Measurements from ENCODE around the gene TNNI3K.

Gene TNNI3K

DNA sequence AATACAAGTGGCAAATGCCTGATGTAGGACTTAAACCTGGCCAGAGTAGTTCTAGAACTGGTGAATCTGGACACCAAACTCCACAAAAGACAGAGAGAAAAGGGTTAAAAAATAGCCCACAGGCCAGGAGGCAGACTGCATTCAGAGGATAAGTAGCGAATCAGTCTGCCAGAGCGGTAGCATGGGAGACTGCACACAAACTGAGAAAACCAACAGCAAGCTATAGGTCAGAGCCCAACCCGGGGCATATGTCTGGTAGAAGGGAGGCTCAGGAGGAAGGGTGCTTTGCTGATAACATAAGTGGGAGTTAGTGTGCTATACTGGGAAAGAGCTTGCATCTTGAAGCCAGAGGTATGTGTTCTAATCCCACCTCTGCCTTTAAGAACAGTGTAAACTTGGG, 273.3 kb downstream of the TNNI3K start:
- Histone ChIP-seq H4K20me1 (ENCODE audit: insufficient read depth, low read length) (no peaks in the 10 kb centered on the region), H2AFZ (ENCODE audit: low read length) (no peak overlapping the region), H3K4me2 (ENCODE audit: low read depth, low read length) (no peak overlapping the region), H3K4me1 (ENCODE audit: low read length) (no peaks in the 10 kb centered on the region), H3F3A (ENCODE audit: insufficient read depth, low read length) (no peaks in the 10 kb centered on the region), H3K9me2 (replicated peaks; ENCODE audit: insufficient read depth, low read length) (no peaks in the 10 kb centered on the region), H3K9me3 (replicated peaks; ENCODE audit: insufficient read depth, low read length) (no peaks in the 10 kb centered on the region), H3K9ac (ENCODE audit: low read length) (no peak overlapping the region), H3K79me2 (ENCODE audit: low read length) (no peaks in the 10 kb centered on the region), H3K4me3 (ENCODE audit: low read length) (no peak overlapping the region), H3K27ac (ENCODE audit: low read length) (no peak overlapping the region), H3K27me3 (replicated peaks; ENCODE audit: insufficient read depth, low read length) (no peaks in the 10 kb centered on the region), H3K36me3 (replicated peaks; ENCODE audit: insufficient read depth, low read length) (no peaks in the 10 kb centered on the region)
- DNase-seq: no peak
- no peak for TF ChIP-seq EZH2phosphoT487 (IDR thresholded peaks at IDR 0.05; ENCODE audit: low read length)
- TF ChIP-seq, protein P1, sequence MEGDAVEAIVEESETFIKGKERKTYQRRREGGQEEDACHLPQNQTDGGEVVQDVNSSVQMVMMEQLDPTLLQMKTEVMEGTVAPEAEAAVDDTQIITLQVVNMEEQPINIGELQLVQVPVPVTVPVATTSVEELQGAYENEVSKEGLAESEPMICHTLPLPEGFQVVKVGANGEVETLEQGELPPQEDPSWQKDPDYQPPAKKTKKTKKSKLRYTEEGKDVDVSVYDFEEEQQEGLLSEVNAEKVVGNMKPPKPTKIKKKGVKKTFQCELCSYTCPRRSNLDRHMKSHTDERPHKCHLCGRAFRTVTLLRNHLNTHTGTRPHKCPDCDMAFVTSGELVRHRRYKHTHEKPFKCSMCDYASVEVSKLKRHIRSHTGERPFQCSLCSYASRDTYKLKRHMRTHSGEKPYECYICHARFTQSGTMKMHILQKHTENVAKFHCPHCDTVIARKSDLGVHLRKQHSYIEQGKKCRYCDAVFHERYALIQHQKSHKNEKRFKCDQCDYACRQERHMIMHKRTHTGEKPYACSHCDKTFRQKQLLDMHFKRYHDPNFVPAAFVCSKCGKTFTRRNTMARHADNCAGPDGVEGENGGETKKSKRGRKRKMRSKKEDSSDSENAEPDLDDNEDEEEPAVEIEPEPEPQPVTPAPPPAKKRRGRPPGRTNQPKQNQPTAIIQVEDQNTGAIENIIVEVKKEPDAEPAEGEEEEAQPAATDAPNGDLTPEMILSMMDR (IDR thresholded peaks at IDR 0.05; ENCODE audit: low read length): no peak
- TF ChIP-seq EZH2 (optimal IDR thresholded peaks at IDR 0.05; ENCODE audit: low read depth, low read length): no peak

DNA sequence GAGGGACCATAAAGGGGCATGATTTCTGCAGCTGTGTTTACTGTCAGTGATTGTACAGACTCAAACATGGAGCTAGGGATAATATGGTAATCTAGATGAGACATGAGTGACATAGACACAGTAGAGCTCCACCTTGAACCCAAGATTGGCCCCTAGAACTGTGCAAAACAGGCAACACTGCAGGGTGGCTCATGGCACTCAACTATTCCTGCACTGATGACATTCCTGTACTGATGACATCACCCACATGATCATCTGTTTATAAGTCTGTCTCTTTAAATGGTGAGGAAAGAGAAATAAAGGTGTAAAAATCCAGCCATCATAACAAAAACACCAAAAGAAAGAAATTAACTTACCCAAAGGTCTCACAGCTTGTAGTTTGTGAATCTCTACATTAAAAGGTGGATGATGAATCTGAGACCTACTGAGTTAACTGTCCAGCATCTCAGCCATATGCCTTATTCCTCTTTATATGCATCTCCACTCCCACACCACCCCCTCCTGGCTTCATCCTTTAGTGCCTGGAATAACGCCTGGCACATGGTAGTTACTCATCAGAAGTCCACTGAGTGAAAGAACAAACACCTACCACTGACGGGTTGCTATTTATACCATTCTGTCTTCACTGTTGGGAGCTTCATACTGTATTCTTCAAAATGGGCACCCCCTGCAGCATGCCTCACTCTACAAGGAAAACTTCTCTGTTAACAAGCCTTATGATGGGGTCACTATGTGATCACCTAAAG, 277.2 kb downstream of the TNNI3K start, which contains the start of gene LRRC53:
TSS of gene LRRC53 (minus strand) at position 442 of the 746 bp plus-strand sequence. CDS start 29,262 bp downstream, outside the sequence.
- Histone ChIP-seq H3K27me3 (replicated peaks; ENCODE audit: insufficient read depth, low read length) (no peaks in the 10 kb centered on the region), H4K20me1 (ENCODE audit: insufficient read depth, low read length) (no peaks in the 10 kb centered on the region), H3K36me3 (replicated peaks; ENCODE audit: insufficient read depth, low read length) (no peaks in the 10 kb centered on the region), H3K9me3 (replicated peaks; ENCODE audit: insufficient read depth, low read length) (no peaks in the 10 kb centered on the region), H3K4me3 (ENCODE audit: low read length) (no peak within 1 kb of the TSS), H3K9ac (ENCODE audit: low read length) (no peak within 1 kb of the TSS), H2AFZ (ENCODE audit: low read length) (no peak within 1 kb of the TSS), H3K9me2 (replicated peaks; ENCODE audit: insufficient read depth, low read length) (no peaks in the 10 kb centered on the region), H3F3A (ENCODE audit: insufficient read depth, low read length) (peaks cover 3% of the 10 kb centered on the region; the same call in 1 of the 2 replicates), H3K4me2 (ENCODE audit: low read depth, low read length) (no peak within 1 kb of the TSS), H3K27ac (ENCODE audit: low read length) (no peak within 1 kb of the TSS), H3K79me2 (ENCODE audit: low read length) (no peaks in the 10 kb centered on the region), H3K4me1 (ENCODE audit: low read length) (0 out of 2 replicates have a peak, but pooled peaks cover 3% of the 10 kb centered on the region)
- DNase-seq: no peak
- no peak for TF ChIP-seq EZH2phosphoT487 (IDR thresholded peaks at IDR 0.05; ENCODE audit: low read length)
- TF ChIP-seq EZH2 (optimal IDR thresholded peaks at IDR 0.05; ENCODE audit: low read depth, low read length): no peak
- TF ChIP-seq, protein P1 (IDR thresholded peaks at IDR 0.05; ENCODE audit: low read length): no peak

DNA sequence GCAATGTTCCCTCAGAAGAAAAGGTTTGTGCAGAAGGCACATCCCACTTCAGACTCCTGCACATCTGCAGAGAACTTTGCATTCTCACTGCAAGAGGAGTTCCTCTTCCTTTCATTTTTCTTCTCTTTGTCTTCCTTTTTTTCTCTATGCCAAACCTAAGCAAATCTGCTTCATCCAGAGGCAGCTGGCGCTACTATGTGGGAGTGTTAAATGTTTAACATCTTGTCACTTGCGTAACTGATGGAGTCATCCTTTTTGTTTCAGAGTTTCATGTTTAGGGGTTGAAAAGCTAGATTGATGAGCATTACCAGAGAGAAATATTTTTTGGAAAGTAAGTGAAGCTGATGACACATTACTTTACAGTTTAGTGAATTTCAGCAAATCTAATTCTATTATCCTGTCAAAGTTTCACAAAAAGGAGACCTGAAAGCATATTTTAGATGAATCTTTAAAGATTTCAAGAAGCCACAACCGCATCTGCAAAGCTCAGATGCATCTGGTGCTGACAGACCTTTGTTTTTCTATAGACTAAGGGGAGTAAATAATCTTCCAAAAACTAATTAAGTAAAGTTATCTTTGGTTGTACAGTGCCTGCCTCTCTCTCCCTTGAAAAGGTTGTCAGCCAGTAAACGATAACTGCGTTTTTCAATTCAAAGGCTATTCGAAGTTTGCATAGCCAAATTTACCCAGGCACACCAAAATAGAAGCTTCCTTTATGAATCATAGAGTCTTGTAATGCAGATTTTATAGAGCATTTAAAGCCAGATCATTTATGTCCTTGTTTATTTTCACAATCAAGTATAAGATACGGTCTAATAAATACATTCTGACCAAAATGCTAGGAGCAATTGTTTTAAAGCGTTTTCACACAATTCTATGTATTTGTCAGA, 278.5 kb downstream of the TNNI3K start:
- peaks cover 15% of the 10 kb centered on the region for H3F3A ChIP-seq (ENCODE audit: insufficient read depth, low read length)
- no peak overlapping the region for H3K27ac ChIP-seq (ENCODE audit: low read length)
- peaks cover 14% of the 10 kb centered on the region for H3K4me1 ChIP-seq (ENCODE audit: low read length)
- no peak overlapping the region for H2AFZ ChIP-seq (ENCODE audit: low read length)
- no peak overlapping the region for H3K4me3 ChIP-seq (ENCODE audit: low read length)
- no peaks in the 10 kb centered on the region for H3K9me2 ChIP-seq (replicated peaks; ENCODE audit: insufficient read depth, low read length)
- no peaks in the 10 kb centered on the region for H3K79me2 ChIP-seq (ENCODE audit: low read length)
- H3K9ac ChIP-seq (ENCODE audit: low read length): no peak overlapping the region
- TF ChIP-seq EZH2phosphoT487 (IDR thresholded peaks at IDR 0.05; ENCODE audit: low read length) (no peak), EZH2 (optimal IDR thresholded peaks at IDR 0.05; ENCODE audit: low read depth, low read length) (no peak)
- TF ChIP-seq, protein P1 (IDR thresholded peaks at IDR 0.05; ENCODE audit: low read length): no peak
- DNase-seq: no peak
- H3K4me2 ChIP-seq (ENCODE audit: low read depth, low read length): no peak overlapping the region
- H4K20me1 ChIP-seq (ENCODE audit: insufficient read depth, low read length): no peaks in the 10 kb centered on the region
- H3K9me3 ChIP-seq (replicated peaks; ENCODE audit: insufficient read depth, low read length): no peaks in the 10 kb centered on the region
- H3K27me3 ChIP-seq (replicated peaks; ENCODE audit: insufficient read depth, low read length): no peaks in the 10 kb centered on the region
- H3K36me3 ChIP-seq (replicated peaks; ENCODE audit: insufficient read depth, low read length): no peaks in the 10 kb centered on the region
